ENCODE data around the gene ETHE1.

ETHE1 gene

GRCh38 chr19:43569657-43570056, 42.7 kb upstream of the ETHE1 start:
- H3K4me3 ChIP-seq (ENCODE audit: low read depth, low read length) = no peak overlapping the region
- TF ChIP-seq CTCF (IDR thresholded peaks at IDR 0.05; ENCODE audit: low read depth, low read length) = no peak

GRCh38 chr19:43564800-43565199, 37.8 kb upstream of the ETHE1 start:
- H3K4me3 ChIP-seq (ENCODE audit: low read depth, low read length) = no peak overlapping the region
- no peak for TF ChIP-seq CTCF (IDR thresholded peaks at IDR 0.05; ENCODE audit: low read depth, low read length)

GRCh38 chr19:43563816-43564457, 36.9 kb upstream of the ETHE1 start:
- no peak for TF ChIP-seq CTCF (IDR thresholded peaks at IDR 0.05; ENCODE audit: low read depth, low read length)
- H3K4me3 ChIP-seq (ENCODE audit: low read depth, low read length) = no peak overlapping the region

DNA sequence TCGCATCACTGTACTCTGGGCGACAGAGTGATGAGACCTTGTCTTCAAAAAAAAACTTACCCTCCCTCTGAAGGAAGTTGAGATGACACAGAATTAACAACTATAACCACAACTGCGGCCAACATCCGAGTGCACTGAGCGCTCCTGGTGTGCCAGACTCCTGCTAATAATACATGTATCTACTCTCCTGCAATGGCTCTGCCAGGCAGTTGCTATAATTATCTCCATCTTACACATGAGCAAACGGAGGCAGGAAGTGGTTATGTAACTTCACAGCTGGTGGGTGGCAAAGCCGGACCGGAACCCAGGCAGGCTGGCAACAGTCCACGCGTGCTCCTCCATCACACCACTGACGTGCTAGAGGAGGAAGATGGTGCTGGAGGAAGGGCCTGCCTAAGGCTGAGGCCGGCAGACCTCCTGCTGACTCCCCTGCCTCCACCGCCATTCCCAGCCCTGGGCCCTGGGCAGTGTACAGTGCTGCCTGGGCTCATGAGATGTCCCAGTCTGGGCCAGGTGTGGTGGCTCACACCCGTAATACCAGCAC, 35.8 kb upstream of the ETHE1 start:
- no peak for TF ChIP-seq CTCF (IDR thresholded peaks at IDR 0.05; ENCODE audit: low read depth, low read length)

GRCh38 chr19:43562226-43562697, 35.3 kb upstream of the ETHE1 start:
- no peak overlapping the region for H3K4me3 ChIP-seq (ENCODE audit: low read depth, low read length)
- no peak for TF ChIP-seq CTCF (IDR thresholded peaks at IDR 0.05; ENCODE audit: low read depth, low read length)

More for the DNA sequence above, 35.8 kb upstream of the ETHE1 start:
- H3K4me3 ChIP-seq (ENCODE audit: low read depth, low read length) = no peak overlapping the region

DNA sequence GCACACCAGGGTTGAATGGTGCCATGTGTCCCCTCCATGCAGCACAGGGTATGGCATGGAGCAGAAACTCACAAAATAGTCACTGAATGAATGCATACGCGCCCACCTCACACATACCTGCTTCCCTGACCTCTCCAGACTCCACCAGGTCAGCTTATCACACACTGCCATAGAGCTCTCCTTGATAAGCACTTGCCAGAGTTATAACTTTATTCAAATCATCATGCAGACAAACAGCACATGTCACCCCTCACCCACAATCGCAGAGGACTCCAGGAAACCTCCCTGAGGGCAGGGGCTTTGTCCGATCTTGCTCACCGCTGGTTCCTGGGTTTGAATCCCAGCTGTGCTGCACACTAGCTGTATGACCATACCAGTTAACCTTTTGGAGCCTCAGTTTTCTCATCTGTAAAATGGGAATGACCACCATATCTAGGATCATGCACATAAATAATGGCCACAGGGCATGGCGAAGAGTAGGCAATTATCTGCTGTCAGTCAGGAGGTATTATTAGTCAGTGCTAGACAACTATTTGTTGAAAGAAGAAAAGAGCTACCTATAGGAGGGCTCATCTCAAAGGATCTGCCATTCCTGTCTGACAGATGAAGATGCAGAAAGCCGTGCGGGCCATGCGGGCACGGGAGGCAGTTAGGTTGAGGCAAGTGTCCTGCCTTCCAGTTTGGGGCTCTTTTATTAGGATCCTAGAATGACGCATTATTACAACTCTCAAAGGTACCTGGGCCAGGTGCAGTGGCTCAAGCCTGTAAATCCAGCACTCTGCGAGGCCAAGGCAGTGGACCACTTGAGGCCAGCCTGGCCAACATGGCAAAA, 34.4 kb upstream of the ETHE1 start:
- TF ChIP-seq CTCF (IDR thresholded peaks at IDR 0.05; ENCODE audit: low read depth, low read length) = no peak
- H3K4me3 ChIP-seq (ENCODE audit: low read depth, low read length) = no peak overlapping the region

DNA sequence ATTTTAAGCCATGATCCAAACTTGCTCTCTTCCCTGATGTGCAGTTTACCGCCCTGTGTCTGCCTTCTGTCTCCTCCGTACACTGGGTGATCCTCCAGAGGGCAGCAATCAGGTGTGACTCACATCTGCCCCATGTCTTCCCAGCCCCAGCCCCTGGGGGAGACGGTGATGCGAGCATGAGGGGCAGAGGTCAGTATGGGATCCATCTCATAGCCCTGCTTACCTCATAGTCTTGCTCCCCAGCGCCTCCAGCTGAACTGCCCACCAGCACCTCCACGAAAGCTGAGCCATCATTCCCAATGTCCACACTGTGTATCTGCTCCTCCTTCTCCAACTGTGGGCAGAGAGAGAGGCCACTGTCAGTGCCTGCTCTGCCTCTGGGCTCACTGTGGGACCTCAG, 33.7 kb upstream of the ETHE1 start:
- TF ChIP-seq CTCF (IDR thresholded peaks at IDR 0.05; ENCODE audit: low read depth, low read length) = no peak

More for the DNA sequence above, 33.7 kb upstream of the ETHE1 start:
- H3K4me3 ChIP-seq (ENCODE audit: low read depth, low read length) = no peak overlapping the region

Measured in WI38 (cell line).